ENCODE measurements around the gene SFXN5. TPM values are rescaled to one million over a fixed set of nuclear protein-coding genes. Genes with fewer than 3 reads are reported as not detected.

SFXN5 gene
- total RNA-seq, 1 donor from 2014 or later = 21.8 TPM

DNA sequence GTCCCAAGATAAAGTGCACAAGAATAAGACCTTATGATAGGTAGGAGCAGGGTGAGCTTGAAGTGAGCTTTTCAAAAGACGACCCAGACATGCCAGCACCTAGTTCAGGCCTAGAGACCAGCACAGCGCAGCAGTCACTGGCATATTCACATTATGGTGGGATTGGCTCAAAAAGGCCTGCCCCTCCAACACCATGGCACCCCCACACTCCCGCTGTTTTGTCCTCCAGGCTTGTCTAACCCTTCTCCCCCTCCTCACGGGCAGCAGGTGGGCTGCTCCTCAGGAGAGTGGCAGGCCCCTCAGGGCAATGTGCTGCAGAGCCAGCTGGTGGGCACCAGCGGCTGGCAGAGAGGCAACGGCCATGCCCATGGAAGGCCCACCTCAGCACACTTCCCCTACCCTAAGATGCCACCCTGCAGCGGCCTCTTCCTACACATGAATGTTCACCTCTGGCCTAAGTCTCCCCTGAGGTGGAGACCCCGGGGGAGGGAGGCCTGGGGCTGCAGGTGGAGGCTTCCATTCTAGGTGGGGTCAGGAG lies 128.6 kb downstream of the SFXN5 start:
- TF ChIP-seq, protein P1, sequence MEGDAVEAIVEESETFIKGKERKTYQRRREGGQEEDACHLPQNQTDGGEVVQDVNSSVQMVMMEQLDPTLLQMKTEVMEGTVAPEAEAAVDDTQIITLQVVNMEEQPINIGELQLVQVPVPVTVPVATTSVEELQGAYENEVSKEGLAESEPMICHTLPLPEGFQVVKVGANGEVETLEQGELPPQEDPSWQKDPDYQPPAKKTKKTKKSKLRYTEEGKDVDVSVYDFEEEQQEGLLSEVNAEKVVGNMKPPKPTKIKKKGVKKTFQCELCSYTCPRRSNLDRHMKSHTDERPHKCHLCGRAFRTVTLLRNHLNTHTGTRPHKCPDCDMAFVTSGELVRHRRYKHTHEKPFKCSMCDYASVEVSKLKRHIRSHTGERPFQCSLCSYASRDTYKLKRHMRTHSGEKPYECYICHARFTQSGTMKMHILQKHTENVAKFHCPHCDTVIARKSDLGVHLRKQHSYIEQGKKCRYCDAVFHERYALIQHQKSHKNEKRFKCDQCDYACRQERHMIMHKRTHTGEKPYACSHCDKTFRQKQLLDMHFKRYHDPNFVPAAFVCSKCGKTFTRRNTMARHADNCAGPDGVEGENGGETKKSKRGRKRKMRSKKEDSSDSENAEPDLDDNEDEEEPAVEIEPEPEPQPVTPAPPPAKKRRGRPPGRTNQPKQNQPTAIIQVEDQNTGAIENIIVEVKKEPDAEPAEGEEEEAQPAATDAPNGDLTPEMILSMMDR (conservative IDR thresholded peaks at IDR 0.05) = no peak
- H3K27ac Mint-ChIP-seq (ENCODE audit: unreplicated experiment) = no peak overlapping the region
- H3K4me3 Mint-ChIP-seq = no peak overlapping the region
- H3K9me3 Mint-ChIP-seq = no peaks in the 10 kb centered on the region
- no peaks in the 10 kb centered on the region for H3K36me3 Mint-ChIP-seq (ENCODE audit: low read depth)
- peaks cover 2% of the 10 kb centered on the region for H3K27me3 Mint-ChIP-seq (ENCODE audit: low read depth)
- no peak for DNase-seq (ENCODE audit: low read depth, low spot score)
- no peaks in the 10 kb centered on the region for H3K4me1 Mint-ChIP-seq

DNA sequence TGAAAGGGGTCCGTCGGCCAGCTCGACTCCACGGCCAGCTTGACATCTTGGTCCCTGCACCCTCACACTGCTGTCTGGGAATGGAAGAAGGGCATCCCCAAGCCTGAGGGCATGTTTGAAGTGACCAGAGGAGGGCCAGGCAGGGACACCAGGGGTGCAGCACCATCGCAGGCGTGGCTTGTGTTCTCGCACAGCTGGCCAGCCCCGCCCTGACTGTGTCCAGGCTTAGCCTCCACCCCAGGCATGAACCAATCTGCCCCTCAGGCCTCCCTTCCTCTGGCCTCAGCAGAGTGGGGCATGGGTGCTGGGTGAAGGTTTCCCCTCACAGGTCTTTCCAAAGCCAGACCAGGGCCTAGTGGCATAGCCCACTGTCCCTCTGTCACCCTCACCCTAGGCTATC lies 129.2 kb downstream of the SFXN5 start:
- H3K4me3 Mint-ChIP-seq = no peak overlapping the region
- H3K4me1 Mint-ChIP-seq = no peaks in the 10 kb centered on the region
- no peak for DNase-seq (ENCODE audit: low read depth, low spot score)
- no peaks in the 10 kb centered on the region for H3K36me3 Mint-ChIP-seq (ENCODE audit: low read depth)
- peaks cover 4% of the 10 kb centered on the region for H3K27me3 Mint-ChIP-seq (ENCODE audit: low read depth)
- H3K27ac Mint-ChIP-seq (ENCODE audit: unreplicated experiment) = no peak overlapping the region
- no peaks in the 10 kb centered on the region for H3K9me3 Mint-ChIP-seq
- TF ChIP-seq, protein P1 (conservative IDR thresholded peaks at IDR 0.05) = no peak

DNA sequence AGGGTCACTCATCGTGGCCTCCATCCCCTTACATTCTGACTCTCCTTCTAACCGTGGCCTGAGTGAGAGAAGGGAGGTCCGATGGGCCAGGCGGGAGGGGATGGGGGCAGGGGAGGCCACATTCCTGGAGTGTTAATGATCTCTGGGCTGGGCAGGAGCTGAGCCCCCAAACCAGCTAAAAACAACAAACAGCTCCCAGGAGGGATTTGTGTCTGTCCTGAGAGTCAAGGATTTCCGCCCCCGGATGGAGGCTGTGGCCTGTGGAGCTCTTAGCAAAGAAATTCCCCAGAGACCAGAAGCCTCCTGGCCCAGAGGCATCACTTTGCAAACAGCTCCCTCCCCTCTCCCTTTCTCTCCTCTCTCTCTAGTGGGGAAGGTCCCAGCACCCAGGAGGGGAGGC lies 130.7 kb downstream of the SFXN5 start:
- Mint-ChIP-seq H3K36me3 (ENCODE audit: low read depth) (no peaks in the 10 kb centered on the region), H3K27me3 (ENCODE audit: low read depth) (peaks cover 10% of the 10 kb centered on the region)
- no peak for DNase-seq (ENCODE audit: low read depth, low spot score)

DNA sequence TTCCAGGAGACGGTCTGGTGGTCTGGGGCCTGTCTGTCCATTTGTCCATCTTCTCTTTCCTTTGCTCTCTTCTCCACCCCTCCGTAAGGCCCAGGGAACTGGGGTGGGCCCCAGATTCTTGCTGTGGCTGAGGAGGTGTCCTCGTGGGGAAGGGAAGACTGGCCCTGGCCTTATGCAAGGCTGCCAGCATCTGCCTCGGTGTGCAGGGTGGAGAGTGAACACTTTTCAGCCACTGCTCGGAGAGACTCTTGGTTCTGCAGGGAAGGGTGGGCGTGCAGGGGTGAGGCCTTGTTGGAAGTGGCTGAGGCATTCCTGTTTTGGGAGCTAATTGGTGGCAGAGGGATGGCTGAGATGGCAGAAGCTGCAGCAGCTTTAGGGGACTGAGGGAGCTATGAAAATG lies 131.2 kb downstream of the SFXN5 start:
- Mint-ChIP-seq H3K9me3 (no peaks in the 10 kb centered on the region), H3K4me3 (no peak overlapping the region), H3K4me1 (no peaks in the 10 kb centered on the region), H3K27ac (ENCODE audit: unreplicated experiment) (no peak overlapping the region), H3K36me3 (ENCODE audit: low read depth) (no peaks in the 10 kb centered on the region), H3K27me3 (ENCODE audit: low read depth) (peaks cover 14% of the 10 kb centered on the region)
- DNase-seq (ENCODE audit: low read depth, low spot score) = no peak
- TF ChIP-seq, protein P1 (conservative IDR thresholded peaks at IDR 0.05) = no peak

More for the DNA sequence above, 130.7 kb downstream of the SFXN5 start:
- TF ChIP-seq, protein P1 (conservative IDR thresholded peaks at IDR 0.05) = no peak
- Mint-ChIP-seq H3K4me1 (no peaks in the 10 kb centered on the region), H3K27ac (ENCODE audit: unreplicated experiment) (no peak overlapping the region), H3K9me3 (no peaks in the 10 kb centered on the region), H3K4me3 (no peak overlapping the region)

DNA sequence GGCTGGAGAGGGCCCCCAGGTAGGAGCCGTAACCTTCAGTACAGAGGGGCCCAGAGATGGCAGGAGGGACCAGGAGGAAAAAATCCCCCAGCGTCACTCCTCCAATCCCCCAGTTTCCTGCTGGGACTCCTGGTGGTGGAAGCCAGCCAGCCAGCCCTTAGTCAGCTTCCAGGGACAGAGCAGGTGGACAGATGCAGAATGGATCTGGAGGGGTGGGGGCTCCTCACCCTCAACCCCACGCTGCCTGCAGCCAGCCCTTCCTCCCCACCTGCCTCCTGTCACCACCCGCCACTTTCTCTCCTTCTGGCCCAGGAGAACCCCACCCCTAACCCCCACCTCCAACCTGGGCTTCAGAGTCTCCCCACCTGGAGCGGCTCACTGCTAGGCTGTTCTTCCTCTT lies 133.1 kb downstream of the SFXN5 start:
- no peak for DNase-seq (ENCODE audit: low read depth, low spot score)
- H3K27me3 Mint-ChIP-seq (ENCODE audit: low read depth) = peaks cover 25% of the 10 kb centered on the region
- H3K4me3 Mint-ChIP-seq = no peak overlapping the region
- TF ChIP-seq, protein P1 (conservative IDR thresholded peaks at IDR 0.05) = no peak
- H3K4me1 Mint-ChIP-seq = no peaks in the 10 kb centered on the region
- no peaks in the 10 kb centered on the region for H3K36me3 Mint-ChIP-seq (ENCODE audit: low read depth)
- no peaks in the 10 kb centered on the region for H3K9me3 Mint-ChIP-seq
- no peak overlapping the region for H3K27ac Mint-ChIP-seq (ENCODE audit: unreplicated experiment)

DNA sequence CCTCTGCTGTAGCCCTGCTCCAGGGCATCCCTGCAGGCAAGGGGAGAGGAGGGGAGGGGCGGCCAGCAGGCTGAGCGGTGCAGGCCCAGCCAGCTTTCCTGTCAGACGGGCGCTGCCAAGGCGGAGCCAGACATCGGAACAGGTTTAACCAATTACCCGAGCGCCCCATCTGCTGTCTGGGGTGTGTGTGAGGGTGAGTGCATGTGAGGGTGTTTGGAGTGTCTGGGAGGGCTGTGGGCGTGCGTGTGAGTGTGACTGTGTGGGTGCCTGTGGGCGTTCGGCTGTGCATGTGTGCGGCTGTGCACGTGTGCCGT lies 134.2 kb downstream of the SFXN5 start:
- TF ChIP-seq, protein P1 (conservative IDR thresholded peaks at IDR 0.05) = no peak
- Mint-ChIP-seq H3K4me3 (no peak overlapping the region), H3K9me3 (no peaks in the 10 kb centered on the region), H3K27me3 (ENCODE audit: low read depth) (peaks cover 28% of the 10 kb centered on the region), H3K36me3 (ENCODE audit: low read depth) (no peaks in the 10 kb centered on the region), H3K4me1 (no peaks in the 10 kb centered on the region), H3K27ac (ENCODE audit: unreplicated experiment) (no peak overlapping the region)
- DNase-seq (ENCODE audit: low read depth, low spot score) = no peak

Measured in neural crest cell (in vitro differentiated cells).